ENCODE measurements around the gene OSM.

The OSM gene

DNA sequence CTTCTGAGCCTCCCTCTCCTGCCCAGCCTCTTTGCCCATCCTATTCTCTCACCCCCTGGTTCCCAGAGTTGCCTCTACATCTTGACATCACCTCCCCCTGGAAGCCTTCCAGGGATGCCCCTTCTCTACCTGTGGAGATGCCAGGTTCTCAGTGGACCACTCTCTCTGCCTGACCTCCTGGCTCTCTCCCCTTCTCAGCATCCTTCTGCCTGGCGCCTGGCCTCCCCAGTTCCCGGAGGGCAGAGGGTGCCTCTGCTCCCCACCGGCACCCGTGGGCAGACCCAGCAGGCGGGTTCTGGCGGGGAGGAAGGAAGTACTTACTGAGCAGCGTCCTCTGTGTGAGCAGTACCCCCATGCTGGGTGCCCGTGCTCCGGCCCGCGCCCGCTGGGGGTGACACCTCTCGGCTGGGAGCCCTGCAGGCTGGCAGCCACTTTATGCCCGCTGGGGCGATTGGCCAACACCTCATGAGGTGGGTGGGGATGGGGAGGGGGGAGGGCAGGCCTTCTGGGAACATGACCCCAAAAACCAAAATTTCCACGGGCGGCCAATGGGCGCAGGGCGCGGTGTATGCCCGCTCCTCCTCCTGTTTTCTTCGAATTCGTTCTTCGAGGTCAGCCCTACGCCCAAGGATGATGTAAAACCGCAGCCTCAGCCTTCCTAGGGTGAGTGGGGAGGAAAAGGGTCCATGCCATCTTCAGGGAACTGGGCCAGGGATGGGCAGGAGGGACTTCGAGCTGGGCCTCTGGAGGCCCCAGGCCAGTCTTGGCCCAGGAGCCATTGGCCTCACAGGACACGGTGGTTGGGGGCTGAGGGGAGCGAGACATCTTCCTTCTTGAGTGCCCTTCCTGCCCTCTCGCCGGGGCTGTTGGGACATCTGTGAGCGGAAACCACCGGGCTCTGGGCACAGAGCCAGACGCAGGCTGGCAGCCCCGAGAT, at the start of gene OSM:
Gene OSM (minus strand): TSS at position 407 of the 937 bp plus-strand sequence. CDS start 52 bp downstream, at position 355.
- no peak for DNase-seq (ENCODE audit: low spot score)
- TF ChIP-seq CTCF (IDR thresholded peaks at IDR 0.05), result no peak
- peak within 1 kb of the TSS in 1 of 2 donors; percentile 70 for H3K27ac ChIP-seq
- peak within 1 kb of the TSS; percentile 56 for H3K4me3 ChIP-seq

DNA sequence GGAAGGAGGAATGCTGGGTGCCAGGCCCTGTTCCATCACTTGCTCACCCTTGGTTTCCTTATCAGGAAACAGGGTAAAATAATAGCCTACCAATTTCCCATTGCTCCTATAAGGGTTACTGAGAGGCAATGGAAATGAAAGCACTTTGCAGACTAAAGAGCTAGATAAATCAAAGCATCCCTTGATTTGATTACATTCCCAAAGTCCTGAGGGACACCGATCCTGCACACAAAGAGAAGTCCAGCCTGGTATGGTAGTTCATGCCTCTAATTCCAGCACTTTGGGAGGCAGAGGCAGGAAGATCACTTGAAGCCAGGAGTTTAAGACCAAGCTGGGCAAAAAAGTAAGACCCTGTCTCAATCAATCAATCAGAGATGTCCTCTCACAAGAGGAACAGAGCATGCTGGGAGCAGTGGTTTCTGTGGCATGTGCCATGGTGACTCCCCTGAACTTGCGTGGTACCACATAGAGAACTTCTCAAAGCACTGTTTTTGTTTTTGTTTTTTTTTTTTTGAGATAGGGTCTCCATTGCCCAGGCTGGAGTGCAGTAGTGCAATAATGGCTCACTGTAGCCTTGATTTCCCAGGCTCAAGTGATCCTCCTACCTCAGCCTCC, 49.4 kb upstream of the OSM start:
- Histone ChIP-seq H3K4me3 (no peak overlapping the region), H3K27ac (peak overlapping the region in 1 of 2 donors; percentile 3)
- no peak for DNase-seq (ENCODE audit: low spot score)
- no peak for TF ChIP-seq CTCF (IDR thresholded peaks at IDR 0.05)

DNA sequence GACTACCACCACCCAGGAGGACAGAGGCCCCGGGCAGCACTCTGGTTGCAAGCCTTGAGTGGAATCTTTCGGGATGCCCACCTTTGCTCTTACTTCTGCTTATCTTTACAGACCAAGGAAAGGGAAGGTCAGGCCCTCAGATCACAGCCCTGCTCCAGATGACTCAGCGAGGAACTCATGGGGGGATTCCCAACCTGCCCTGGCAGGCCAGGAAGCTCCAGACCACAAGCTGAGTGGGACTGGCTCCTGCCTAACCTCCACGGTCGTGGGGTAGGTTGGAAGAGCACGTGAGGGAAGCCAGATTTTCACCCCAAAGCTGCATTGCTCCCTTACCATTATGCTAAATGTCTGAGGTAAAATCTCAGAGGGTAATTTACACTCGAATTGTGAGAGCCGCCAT, 48.3 kb upstream of the OSM start:
- TF ChIP-seq CTCF (IDR thresholded peaks at IDR 0.05), result no peak
- Histone ChIP-seq H3K27ac (peak overlapping the region in 1 of 2 donors; percentile 46), H3K4me3 (no peak overlapping the region)
- no peak for DNase-seq (ENCODE audit: low spot score)

GRCh38 chr22:30313527-30314363, 47.1 kb upstream of the OSM start:
- DNase-seq (ENCODE audit: low spot score), result no peak
- no peak for TF ChIP-seq CTCF (IDR thresholded peaks at IDR 0.05)
- Histone ChIP-seq H3K4me3 (no peak overlapping the region), H3K27ac (peak overlapping the region in 1 of 2 donors; percentile 17)

GRCh38 chr22:30312053-30312452, 45.4 kb upstream of the OSM start:
- no peak for DNase-seq (ENCODE audit: low spot score)
- H3K4me3 ChIP-seq, result no peak overlapping the region
- peak overlapping the region; percentile 67 to 92 for H3K27ac ChIP-seq
- no peak for TF ChIP-seq CTCF (IDR thresholded peaks at IDR 0.05)

DNA sequence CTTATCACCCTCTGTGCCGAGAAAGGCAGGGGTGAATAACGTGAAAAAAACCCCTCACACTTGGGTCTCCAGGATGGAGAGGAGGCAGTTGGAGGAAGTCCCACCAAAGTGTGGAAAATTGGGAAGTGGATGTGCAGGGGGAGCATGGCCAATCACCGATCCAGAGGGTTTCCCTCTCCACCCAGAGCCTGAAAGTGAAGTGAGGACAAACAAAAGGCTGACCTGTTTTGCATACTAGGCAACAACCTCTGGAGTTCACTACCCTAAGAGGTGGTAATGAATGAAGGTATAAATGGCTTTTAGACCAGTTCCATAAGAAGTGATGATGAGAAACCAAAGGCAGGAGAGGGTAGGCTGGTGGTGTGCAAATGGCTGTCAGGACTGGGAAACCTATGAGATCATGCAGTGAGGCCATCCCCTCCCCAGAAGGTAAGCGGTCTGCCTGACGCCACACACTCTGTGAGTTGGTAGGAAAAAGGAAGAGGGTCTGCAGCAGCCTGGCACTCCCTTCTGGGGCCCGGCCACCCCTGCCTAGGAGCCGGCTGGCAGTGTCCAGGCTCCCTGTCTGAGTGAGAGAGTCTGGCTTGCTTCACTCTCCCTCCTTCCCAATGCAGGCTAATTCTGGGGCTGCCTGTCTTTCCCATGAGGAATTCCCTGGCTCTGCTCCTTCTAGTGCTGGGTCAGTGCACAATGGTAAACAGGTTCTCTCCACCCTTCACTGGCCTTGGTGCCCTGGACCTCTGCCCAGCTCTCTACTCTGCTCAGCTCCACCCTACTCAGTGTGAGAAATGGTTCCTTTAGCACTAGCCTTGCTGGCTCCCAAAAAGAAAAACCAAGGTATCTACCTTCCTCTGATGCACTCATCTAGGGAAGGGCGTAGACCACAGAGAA, 44.5 kb upstream of the OSM start:
- no peak for TF ChIP-seq CTCF (IDR thresholded peaks at IDR 0.05)
- H3K27ac ChIP-seq, result peak overlapping the region; percentile 67 to 92
- H3K4me3 ChIP-seq, result peak overlapping the region; percentile 53
- DNase-seq (ENCODE audit: low spot score), result no peak

Data from coronary artery (tissue), 2 donors.